MM.1S (cell line): ENCODE data around the gene GPER1.
"Not testable (repeated sequence)": the region's sequence is repeated elsewhere in the genome, so short reads cannot be mapped to it uniquely, and the experiment has no call there.

Source experiments
- DNase-seq: peaks from one replicate; pipeline ENCODE4 v3.0.0-alpha.2; 2015
- H2AFZ ChIP-seq: fragments of 300-600 bp; sonication (generic); 2 replicates; pipeline ENCODE4 v1.6.0; 2016; ENCODE audit warnings: antibody characterized with exemption, low read length
- H3F3A ChIP-seq: fragments of 300-600 bp; sonication (generic); 2 replicates; pipeline ENCODE4 v1.6.1; 2016; ENCODE audit warnings: mild to moderate bottlenecking, antibody characterized with exemption, low read length, moderate library complexity, mixed read lengths; ENCODE audit not compliant: insufficient read depth
- H3K27ac ChIP-seq: fragments of 300-600 bp; sonication (generic); 2 replicates; pipeline ENCODE4 v1.5.1; 2016; ENCODE audit warnings: mild to moderate bottlenecking, low read length
- H3K27me3 ChIP-seq: fragments of 300-600 bp; sonication (generic); replicated peaks from 2 replicates; pipeline ENCODE4 v1.6.0; 2016; ENCODE audit warnings: low read length; ENCODE audit not compliant: insufficient read depth
- H3K36me3 ChIP-seq: fragments of 300-600 bp; sonication (generic); replicated peaks from 2 replicates; pipeline ENCODE4 v1.6.1; 2016; ENCODE audit warnings: mild to moderate bottlenecking, low read length, mixed read lengths; ENCODE audit not compliant: insufficient read depth
- H3K4me1 ChIP-seq: fragments of 300-600 bp; sonication (generic); 2 replicates; pipeline ENCODE4 v1.6.1; 2016; ENCODE audit warnings: low read length, mixed read lengths
- H3K4me2 ChIP-seq: fragments of 300-600 bp; sonication (generic); 2 replicates; pipeline ENCODE4 v1.6.0; 2016; ENCODE audit warnings: low read depth, low read length
- H3K4me3 ChIP-seq: fragments of 300-600 bp; sonication (generic); 2 replicates; pipeline ENCODE4 v1.5.1; 2016; ENCODE audit warnings: low read length, mixed read lengths
- H3K79me2 ChIP-seq: fragments of 300-600 bp; sonication (generic); 2 replicates; pipeline ENCODE4 v1.6.1; 2016; ENCODE audit warnings: mixed run types, low read length, mixed read lengths
- H3K9ac ChIP-seq: fragments of 300-600 bp; sonication (generic); 2 replicates; pipeline ENCODE4 v1.6.1; 2016; ENCODE audit warnings: low read length, mixed read lengths
- H3K9me2 ChIP-seq: fragments of 300-600 bp; sonication (generic); replicated peaks from 2 replicates; pipeline ENCODE4 v1.6.1; 2016; ENCODE audit warnings: mild to moderate bottlenecking, low read length, mixed read lengths; ENCODE audit not compliant: insufficient read depth
- H3K9me3 ChIP-seq: fragments of 300-600 bp; sonication (generic); replicated peaks from 2 replicates; pipeline ENCODE4 v1.6.1; 2016; ENCODE audit warnings: mild to moderate bottlenecking, low read length, mixed read lengths; ENCODE audit not compliant: insufficient read depth
- H4K20me1 ChIP-seq: fragments of 300-600 bp; sonication (generic); 2 replicates; pipeline ENCODE4 v1.6.1; 2016; ENCODE audit warnings: mild to moderate bottlenecking, low read length, moderate library complexity, mixed read lengths; ENCODE audit not compliant: insufficient read depth
- CTCF ChIP-seq: fragments of 300-600 bp; sonication (generic); IDR thresholded peaks from 2 replicates; pipeline ENCODE4 v1.5.1; 2016; ENCODE audit warnings: antibody characterized with exemption, low read length, mixed read lengths
- EZH2 ChIP-seq: fragments of 300-600 bp; sonication (generic); optimal IDR thresholded peaks from 2 replicates; pipeline ENCODE3; 2017; ENCODE audit warnings: low read depth, mild to moderate bottlenecking, antibody characterized with exemption, low read length, mixed read lengths
- EZH2phosphoT487 ChIP-seq: fragments of 300-600 bp; sonication (generic); IDR thresholded peaks from 2 replicates; pipeline ENCODE4 v1.6.1; 2018; ENCODE audit warnings: antibody characterized with exemption, low read length

Gene GPER1

GRCh38 chr7:1071731-1072254 is 16.1 kb upstream of the GPER1 start:
- no peak for TF ChIP-seq CTCF
- no peak for TF ChIP-seq EZH2
- TF ChIP-seq EZH2phosphoT487, result no peak
- Histone ChIP-seq H3K4me2 (no peak overlapping the region), H3K27me3 (no peaks in the 10 kb centered on the region), H3K9me2 (no peaks in the 10 kb centered on the region), H3K79me2 (no peaks in the 10 kb centered on the region), H3K9ac (no peak overlapping the region), H3K27ac (no peak overlapping the region), H3K4me1 (no peaks in the 10 kb centered on the region), H2AFZ (no peak overlapping the region), H3K36me3 (no peaks in the 10 kb centered on the region), H3K9me3 (no peaks in the 10 kb centered on the region), H3F3A (0 out of 2 replicates have a peak, but pooled peaks cover 6% of the 10 kb centered on the region), H4K20me1 (no peaks in the 10 kb centered on the region), H3K4me3 (no peak overlapping the region)
- no peak for DNase-seq

- Histone ChIP-seq H3K27ac (no peak overlapping the region), H4K20me1 (no peaks in the 10 kb centered on the region), H3K4me2 (no peak overlapping the region), H3F3A (0 out of 2 replicates have a peak, but pooled peaks cover 6% of the 10 kb centered on the region), H3K9me2 (no peaks in the 10 kb centered on the region), H3K79me2 (no peaks in the 10 kb centered on the region), H3K9ac (no peak overlapping the region), H3K4me3 (no peak overlapping the region), H3K4me1 (no peaks in the 10 kb centered on the region), H2AFZ (no peak overlapping the region), H3K36me3 (no peaks in the 10 kb centered on the region), H3K27me3 (no peaks in the 10 kb centered on the region), H3K9me3 (no peaks in the 10 kb centered on the region)
- TF ChIP-seq EZH2, result no peak
- no peak for TF ChIP-seq EZH2phosphoT487
- TF ChIP-seq CTCF, result no peak
- no peak for DNase-seq
Observed at GRCh38 chr7:1073142-1073977, 14.6 kb upstream of the GPER1 start.

GRCh38 chr7:1074018-1074417 is 13.9 kb upstream of the GPER1 start:
- H3K27me3 ChIP-seq, H4K20me1 ChIP-seq, H3K9me2 ChIP-seq, H3K27ac ChIP-seq, DNase-seq, H3K36me3 ChIP-seq, H3F3A ChIP-seq, H3K79me2 ChIP-seq, H3K4me1 ChIP-seq, H3K9ac ChIP-seq, H3K4me3 ChIP-seq, H3K4me2 ChIP-seq, H3K9me3 ChIP-seq, H2AFZ ChIP-seq: not testable (repeated sequence)
